Stimulated activated memory B cell treated with anti-CD40 and anti-IgM and Interleukin-4, amounts not matched to agents 10 μg/mL and 1 μg/mL and 100 μg/mL, for 72 hours (primary cell): Measurements from ENCODE around the gene CHI3L1.

ENCODE experiments used
- ATAC-seq: fragments of 150-1000 bp; cut with Tn5 transposase; 2 replicates; pipeline ENCODE4 v1.10.0; 2021
- H3K27ac Mint-ChIP-seq: one replicate; pipeline ENCODE4 v1.8.0; 2022; ENCODE audit warnings: mild to moderate bottlenecking, mixed read lengths
- H3K27me3 Mint-ChIP-seq: one replicate; pipeline ENCODE4 v1.8.0; 2022; ENCODE audit warnings: mixed read lengths
- H3K36me3 Mint-ChIP-seq: one replicate; pipeline ENCODE4 v1.8.0; 2022; ENCODE audit warnings: mixed read lengths
- H3K4me1 Mint-ChIP-seq: one replicate; pipeline ENCODE4 v1.8.0; 2022; ENCODE audit warnings: mixed read lengths
- H3K4me3 Mint-ChIP-seq: one replicate; pipeline ENCODE4 v1.8.0; 2022; ENCODE audit warnings: mild to moderate bottlenecking, moderate library complexity, mixed read lengths
- H3K9me3 Mint-ChIP-seq: one replicate; pipeline ENCODE4 v1.8.0; 2022; ENCODE audit warnings: mixed read lengths

Gene CHI3L1

DNA sequence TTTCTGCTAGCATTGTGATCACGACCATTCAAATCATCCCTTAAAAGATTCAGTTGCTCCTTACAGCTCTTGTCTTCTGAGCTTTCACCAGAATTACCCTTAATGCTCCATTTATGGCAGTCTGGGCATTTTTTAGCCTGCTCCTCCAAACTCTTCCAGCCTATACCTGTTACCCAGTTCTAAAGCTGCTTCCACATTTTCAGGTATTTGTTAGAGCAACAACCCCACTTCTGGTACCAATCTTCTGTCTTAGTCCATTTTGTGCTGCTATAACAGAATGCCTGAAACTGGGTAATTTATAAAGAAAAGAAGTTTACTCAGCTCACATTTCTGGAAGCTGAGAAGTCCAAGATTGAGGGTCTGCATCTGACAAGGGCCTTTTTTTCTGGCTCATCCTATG, 28.1 kb downstream of the CHI3L1 start:
- ATAC-seq, result no peak
- H3K27me3 Mint-ChIP-seq, result peaks cover 33% of the 10 kb centered on the region
- H3K4me1 Mint-ChIP-seq, result no peaks in the 10 kb centered on the region
- no peaks in the 10 kb centered on the region for H3K36me3 Mint-ChIP-seq
- H3K27ac Mint-ChIP-seq, result no peak overlapping the region
- H3K9me3 Mint-ChIP-seq, result peaks cover 14% of the 10 kb centered on the region
- no peak overlapping the region for H3K4me3 Mint-ChIP-seq

DNA sequence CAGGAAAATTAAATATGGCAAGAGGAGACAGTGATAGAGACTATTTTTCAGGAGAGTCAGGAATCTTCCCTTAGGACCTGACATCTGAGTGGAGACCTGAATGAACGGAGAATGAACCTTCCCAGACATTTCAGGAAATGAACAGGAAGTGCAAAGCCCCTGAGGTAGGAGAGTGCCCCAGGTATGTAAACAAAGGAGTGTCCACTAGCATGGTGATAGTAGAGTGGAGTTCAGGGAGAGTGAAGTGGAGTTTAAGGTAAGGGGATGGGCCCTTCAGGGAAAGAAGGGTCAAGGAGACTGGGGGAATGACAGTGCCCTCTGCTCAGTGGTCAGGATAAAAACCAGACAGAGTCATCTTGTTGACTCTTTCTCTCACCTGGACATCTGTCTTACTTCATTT, 30.2 kb downstream of the CHI3L1 start:
- peaks cover 14% of the 10 kb centered on the region for H3K9me3 Mint-ChIP-seq
- H3K27me3 Mint-ChIP-seq, result peaks cover 29% of the 10 kb centered on the region
- H3K27ac Mint-ChIP-seq, result no peak overlapping the region
- ATAC-seq, result no peak
- no peaks in the 10 kb centered on the region for H3K36me3 Mint-ChIP-seq
- H3K4me1 Mint-ChIP-seq, result no peaks in the 10 kb centered on the region
- no peak overlapping the region for H3K4me3 Mint-ChIP-seq

- Mint-ChIP-seq H3K27me3 (peaks cover 32% of the 10 kb centered on the region), H3K4me3 (no peak overlapping the region), H3K27ac (no peak overlapping the region), H3K36me3 (no peaks in the 10 kb centered on the region), H3K9me3 (peaks cover 10% of the 10 kb centered on the region), H3K4me1 (no peaks in the 10 kb centered on the region)
- no peak for ATAC-seq
Measured at GRCh38 chr1:203153989-203154821, 32.3 kb downstream of the CHI3L1 start.

DNA sequence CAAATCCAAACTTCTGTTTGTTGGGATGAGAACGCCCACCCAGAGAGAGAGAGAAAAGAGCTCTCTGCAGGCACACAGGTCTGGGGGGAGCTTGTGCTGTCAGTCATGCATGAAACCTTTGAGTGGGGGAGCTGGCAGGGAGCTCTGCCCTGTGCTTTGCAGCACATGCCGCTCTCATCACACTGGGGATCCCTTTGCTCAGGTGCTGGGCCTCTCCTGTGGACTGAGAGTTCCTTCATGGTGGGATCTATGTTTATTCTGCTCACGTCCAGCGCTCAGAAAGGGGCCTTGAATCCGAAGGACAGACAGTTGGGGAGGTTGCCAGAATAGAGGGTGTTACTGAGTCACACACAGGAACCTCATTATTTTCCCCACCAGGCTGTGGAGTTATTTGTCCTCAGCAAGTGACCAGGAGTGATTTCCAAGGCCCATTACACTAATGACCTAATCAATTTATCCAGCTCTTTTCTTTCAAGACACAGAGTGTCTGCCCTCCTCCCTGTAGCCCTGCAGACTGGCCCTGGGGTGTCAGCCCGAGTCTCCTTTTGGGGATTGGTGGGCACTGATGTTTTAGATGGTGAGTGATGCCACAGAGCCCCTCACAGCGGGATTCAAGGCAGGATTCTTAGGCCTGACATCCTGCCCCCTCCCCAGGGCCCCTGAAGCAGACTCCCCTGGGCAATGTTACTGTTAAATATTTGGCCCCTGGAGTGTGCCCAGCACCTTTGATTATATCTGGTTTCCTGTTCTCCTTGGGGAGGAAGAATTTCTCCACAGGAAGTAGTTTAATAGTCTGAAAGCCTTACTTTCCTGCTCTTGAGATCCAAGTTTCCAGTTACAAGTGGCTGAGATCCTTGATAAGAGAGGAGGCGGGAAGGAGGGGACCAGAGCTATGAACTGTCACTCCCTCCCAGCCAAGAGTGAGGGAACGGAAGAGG, 33.2 kb downstream of the CHI3L1 start:
- Mint-ChIP-seq H3K27ac (no peak overlapping the region), H3K36me3 (no peaks in the 10 kb centered on the region), H3K27me3 (peaks cover 32% of the 10 kb centered on the region), H3K9me3 (peaks cover 5% of the 10 kb centered on the region), H3K4me1 (no peaks in the 10 kb centered on the region), H3K4me3 (no peak overlapping the region)
- ATAC-seq, result no peak

DNA sequence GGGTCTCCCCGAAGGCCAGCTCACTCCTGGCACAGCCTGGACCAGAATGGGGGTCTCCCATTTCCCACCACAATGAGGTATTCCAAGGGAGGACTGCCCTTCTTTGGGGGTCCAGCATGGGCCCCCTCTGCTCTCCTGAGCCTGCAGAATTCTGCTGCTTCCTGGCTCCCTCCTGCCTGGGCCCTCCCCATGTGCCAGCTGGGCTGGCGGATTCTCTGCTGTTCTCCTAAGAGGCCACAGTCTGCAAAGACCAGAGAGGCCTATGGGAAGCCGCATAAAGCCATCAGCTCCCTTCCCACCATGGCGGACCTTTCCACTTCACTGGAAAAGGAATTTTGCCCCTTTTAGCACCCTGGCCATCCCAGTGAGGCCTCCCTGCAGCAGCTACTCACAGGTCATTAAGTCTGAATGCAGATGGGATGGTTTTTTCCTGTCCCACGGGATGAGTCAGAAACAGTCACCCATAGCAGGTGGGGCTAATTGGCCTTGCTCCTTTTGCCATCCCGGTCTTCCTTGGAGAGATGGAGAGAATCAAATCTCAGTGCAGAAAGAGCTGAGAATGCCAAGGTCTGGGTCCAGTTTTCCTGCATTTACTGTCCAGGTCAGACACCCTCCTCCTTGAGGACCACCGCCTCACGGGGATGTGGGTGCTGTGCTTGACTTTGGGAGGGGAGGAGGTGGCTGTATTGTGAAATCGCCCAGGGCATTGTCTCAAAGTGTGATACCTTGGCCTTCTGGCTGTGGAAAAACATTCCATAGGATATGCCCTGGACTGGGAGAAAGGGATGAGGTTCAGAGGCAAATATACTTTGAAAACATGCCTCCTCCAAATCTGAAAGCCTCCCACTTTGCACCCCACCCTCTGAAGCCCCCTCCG, 34.1 kb downstream of the CHI3L1 start:
- Mint-ChIP-seq H3K4me3 (no peak overlapping the region), H3K36me3 (no peaks in the 10 kb centered on the region), H3K9me3 (no peaks in the 10 kb centered on the region), H3K4me1 (no peaks in the 10 kb centered on the region), H3K27ac (no peak overlapping the region), H3K27me3 (peaks cover 32% of the 10 kb centered on the region)
- ATAC-seq, result no peak

GRCh38 chr1:203151362-203152157, 34.9 kb downstream of the CHI3L1 start:
- Mint-ChIP-seq H3K4me1 (no peaks in the 10 kb centered on the region), H3K36me3 (no peaks in the 10 kb centered on the region), H3K9me3 (no peaks in the 10 kb centered on the region), H3K27me3 (peaks cover 32% of the 10 kb centered on the region), H3K4me3 (no peak overlapping the region), H3K27ac (no peak overlapping the region)
- no peak for ATAC-seq

- Mint-ChIP-seq H3K27me3 (peaks cover 32% of the 10 kb centered on the region), H3K9me3 (no peaks in the 10 kb centered on the region), H3K4me3 (no peak overlapping the region), H3K36me3 (no peaks in the 10 kb centered on the region), H3K4me1 (no peaks in the 10 kb centered on the region), H3K27ac (no peak overlapping the region)
- no peak for ATAC-seq
Measured at GRCh38 chr1:203150511-203151297, 35.8 kb downstream of the CHI3L1 start.

- H3K27ac Mint-ChIP-seq, result no peak overlapping the region
- H3K4me3 Mint-ChIP-seq, result no peak overlapping the region
Measured at GRCh38 chr1:203149188-203149840, 37.2 kb downstream of the CHI3L1 start.

DNA sequence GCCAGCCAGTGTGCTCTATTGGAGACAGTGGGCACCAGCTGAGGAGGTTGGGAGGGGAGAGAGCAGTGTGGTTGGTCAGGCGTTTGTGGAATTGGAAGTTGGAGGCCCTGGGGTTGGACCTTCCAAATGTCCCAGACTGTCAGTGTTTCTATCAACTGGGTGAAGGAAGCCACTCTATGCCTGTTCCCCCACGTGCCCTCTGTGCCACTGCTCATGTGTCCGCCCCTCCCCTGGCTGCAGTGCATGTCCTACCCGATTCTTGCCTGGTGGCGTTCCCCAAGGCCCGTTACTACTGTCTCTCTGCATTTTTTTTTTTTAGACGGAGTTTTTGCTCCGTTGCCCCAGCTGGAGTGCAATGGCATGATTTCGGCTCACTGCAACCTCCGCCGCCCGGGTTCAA, 37.9 kb downstream of the CHI3L1 start:
- Mint-ChIP-seq H3K4me3 (no peak overlapping the region), H3K36me3 (no peaks in the 10 kb centered on the region), H3K27ac (no peak overlapping the region), H3K4me1 (no peaks in the 10 kb centered on the region), H3K27me3 (peaks cover 32% of the 10 kb centered on the region), H3K9me3 (no peaks in the 10 kb centered on the region)
- ATAC-seq, result no peak

More at GRCh38 chr1:203149188-203149840, 37.2 kb downstream of the CHI3L1 start:
- Mint-ChIP-seq H3K9me3 (no peaks in the 10 kb centered on the region), H3K36me3 (no peaks in the 10 kb centered on the region), H3K4me1 (no peaks in the 10 kb centered on the region), H3K27me3 (peaks cover 30% of the 10 kb centered on the region)
- no peak for ATAC-seq

- no peak for ATAC-seq
- H3K9me3 Mint-ChIP-seq, result no peaks in the 10 kb centered on the region
- H3K4me1 Mint-ChIP-seq, result no peaks in the 10 kb centered on the region
- H3K27me3 Mint-ChIP-seq, result peaks cover 35% of the 10 kb centered on the region
- H3K36me3 Mint-ChIP-seq, result no peaks in the 10 kb centered on the region
- H3K27ac Mint-ChIP-seq, result no peak overlapping the region
- H3K4me3 Mint-ChIP-seq, result no peak overlapping the region
Measured at GRCh38 chr1:203148127-203148526, 38.4 kb downstream of the CHI3L1 start.

- Mint-ChIP-seq H3K27me3 (peaks cover 31% of the 10 kb centered on the region), H3K9me3 (no peaks in the 10 kb centered on the region)
- ATAC-seq, result no peak
Measured at GRCh38 chr1:203147376-203147775, 39.1 kb downstream of the CHI3L1 start.

GRCh38 chr1:203146537-203146936, 40.0 kb downstream of the CHI3L1 start:
- Mint-ChIP-seq H3K27ac (no peak overlapping the region), H3K4me3 (no peak overlapping the region), H3K4me1 (no peaks in the 10 kb centered on the region), H3K36me3 (no peaks in the 10 kb centered on the region), H3K27me3 (peaks cover 23% of the 10 kb centered on the region), H3K9me3 (no peaks in the 10 kb centered on the region)
- ATAC-seq, result no peak

More at GRCh38 chr1:203147376-203147775, 39.1 kb downstream of the CHI3L1 start:
- no peaks in the 10 kb centered on the region for H3K4me1 Mint-ChIP-seq
- H3K36me3 Mint-ChIP-seq, result no peaks in the 10 kb centered on the region
- no peak overlapping the region for H3K4me3 Mint-ChIP-seq
- H3K27ac Mint-ChIP-seq, result no peak overlapping the region

- H3K27me3 Mint-ChIP-seq, result peaks cover 21% of the 10 kb centered on the region
- H3K4me1 Mint-ChIP-seq, result no peaks in the 10 kb centered on the region
- H3K36me3 Mint-ChIP-seq, result no peaks in the 10 kb centered on the region
- no peak for ATAC-seq
- H3K4me3 Mint-ChIP-seq, result no peak overlapping the region
- no peak overlapping the region for H3K27ac Mint-ChIP-seq
- H3K9me3 Mint-ChIP-seq, result no peaks in the 10 kb centered on the region
Measured at GRCh38 chr1:203146042-203146369, 40.5 kb downstream of the CHI3L1 start.
